ENCODE results near the gene COASY. TPM values are rescaled to one million over a fixed set of nuclear protein-coding genes. Genes with fewer than 3 reads are reported as not detected.

The COASY gene
- 55.4 TPM for polyA plus RNA-seq (ENCODE audit: insufficient read length)
- long read RNA-seq, donor 1, transcript COASY-201 (9 exons, 2,458 nt), result major isoform, 13 of 27 reads
- long read RNA-seq, donor 1, transcript COASY-202 (10 exons, 2,071 nt), result minor isoform, 5 of 27 reads
- long read RNA-seq, donor 1, partial matches to known transcripts, result 5 of 27 reads
- long read RNA-seq, donor 1, other reads (novel, unspliced or antisense), result 0 of 27 reads
- long read RNA-seq, donor 2, transcript COASY-201 (9 exons, 2,458 nt), result major isoform, 6 of 10 reads
- long read RNA-seq, donor 2, partial matches to known transcripts, result 0 of 10 reads
- long read RNA-seq, donor 2, other reads (novel, unspliced or antisense), result 0 of 10 reads
- long read RNA-seq, donor 3, partial matches to known transcripts, result 0 of 10 reads
- long read RNA-seq, donor 3, other reads (novel, unspliced or antisense), result 0 of 10 reads
- long read RNA-seq, donor 4, partial matches to known transcripts, result 0 of 2 reads
- long read RNA-seq, donor 4, other reads (novel, unspliced or antisense), result 0 of 2 reads
- long read RNA-seq, donor 5, transcript COASY-201 (9 exons, 2,458 nt), result major isoform, 10 of 23 reads
- long read RNA-seq, donor 5, transcript COASY-202 (10 exons, 2,071 nt), result minor isoform, 9 of 23 reads
- long read RNA-seq, donor 5, partial matches to known transcripts, result 0 of 23 reads
- long read RNA-seq, donor 5, other reads (novel, unspliced or antisense), result 0 of 23 reads
- long read RNA-seq, donor 6, transcript COASY-201 (9 exons, 2,458 nt), result major isoform, 6 of 14 reads
- long read RNA-seq, donor 6, partial matches to known transcripts, result 7 of 14 reads
- long read RNA-seq, donor 6, other reads (novel, unspliced or antisense), result 0 of 14 reads
- long read RNA-seq, donor 7, transcript COASY-201 (9 exons, 2,458 nt), result minor isoform, 8 of 19 reads
- long read RNA-seq, donor 7, transcript COASY-202 (10 exons, 2,071 nt), result major isoform, 9 of 19 reads
- long read RNA-seq, donor 7, partial matches to known transcripts, result 0 of 19 reads
- long read RNA-seq, donor 7, other reads (novel, unspliced or antisense), result 0 of 19 reads
- long read RNA-seq, donor 8, partial matches to known transcripts, result 0 of 8 reads
- long read RNA-seq, donor 8, other reads (novel, unspliced or antisense), result 0 of 8 reads

GRCh38 chr17:42561897-42562387 lies at the start of gene COASY:
Gene COASY, plus strand, starts transcription at chr17:42562148. Its CDS starts 475 bp downstream, at chr17:42562623.
- DNase-seq, result peak; percentile 97

GRCh38 chr17:42512246-42512645 lies 49.7 kb upstream of the COASY start:
- no peak for DNase-seq

- no peak for DNase-seq
Measured at GRCh38 chr17:42512733-42513251, 49.2 kb upstream of the COASY start.

- DNase-seq, result no peak
Measured at GRCh38 chr17:42513686-42514085, 48.3 kb upstream of the COASY start.

GRCh38 chr17:42514279-42514678 lies 47.7 kb upstream of the COASY start:
- no peak for DNase-seq

GRCh38 chr17:42514867-42515266 lies 47.1 kb upstream of the COASY start:
- no peak for DNase-seq

GRCh38 chr17:42517516-42517915 lies 44.4 kb upstream of the COASY start:
- no peak for DNase-seq

GRCh38 chr17:42518046-42518754 lies 43.7 kb upstream of the COASY start:
- DNase-seq, result no peak

- no peak for DNase-seq
Measured at GRCh38 chr17:42518755-42519545, 43.0 kb upstream of the COASY start.

GRCh38 chr17:42519546-42520491 lies 42.1 kb upstream of the COASY start:
- DNase-seq, result peak; percentile 88

GRCh38 chr17:42520540-42520951 lies 41.4 kb upstream of the COASY start:
- no peak for DNase-seq

GRCh38 chr17:42521036-42521435 lies 40.9 kb upstream of the COASY start:
- DNase-seq, result no peak

- DNase-seq, result no peak
Measured at GRCh38 chr17:42521666-42522262, 40.2 kb upstream of the COASY start.

GRCh38 chr17:42522263-42522790 lies 39.6 kb upstream of the COASY start:
- no peak for DNase-seq

- DNase-seq, result no peak
Measured at GRCh38 chr17:42522798-42523278, 39.1 kb upstream of the COASY start.

GRCh38 chr17:42525221-42525620 lies 36.7 kb upstream of the COASY start:
- DNase-seq, result no peak

- no peak for DNase-seq
Measured at GRCh38 chr17:42526031-42526444, 35.9 kb upstream of the COASY start.

GRCh38 chr17:42527932-42528331 lies 34.0 kb upstream of the COASY start:
- no peak for DNase-seq
